GM21360 (cell line): ENCODE results near the gene AIM2.
A peak's percentile ranks its signal among the peaks of the same experiment; 100 is the strongest.

ENCODE experiments used
- ATAC-seq: cut with Tn5 transposase; IDR thresholded peaks from one replicate; pipeline ENCODE4 v1.9.1; 2021; ENCODE audit warnings: mild to moderate bottlenecking, moderate library complexity; ENCODE audit not compliant: unreplicated experiment

The AIM2 gene

GRCh38 chr1:159025043-159025442, 51.5 kb downstream of the AIM2 start:
- no peak for ATAC-seq

GRCh38 chr1:159023723-159024122, 52.8 kb downstream of the AIM2 start:
- no peak for ATAC-seq

GRCh38 chr1:159015440-159015909, 61.1 kb downstream of the AIM2 start:
- ATAC-seq: peak; percentile 97

GRCh38 chr1:159014851-159015250, 61.7 kb downstream of the AIM2 start:
- no peak for ATAC-seq

GRCh38 chr1:159014003-159014571, 62.5 kb downstream of the AIM2 start:
- no peak for ATAC-seq

- peak; percentile 30 for ATAC-seq
Measured at GRCh38 chr1:159012495-159012894, 64.1 kb downstream of the AIM2 start.
